HFFc6 (cell line): Measurements from ENCODE around the gene EPB41L5. TPM values are rescaled to one million over a fixed set of nuclear protein-coding genes. Genes with fewer than 3 reads are reported as not detected.
"Not testable (repeated sequence)": the region's sequence is repeated elsewhere in the genome, so short reads cannot be mapped to it uniquely, and the experiment has no call there.

Experiments used
- DNase-seq: peaks from one replicate; pipeline ENCODE4 v3.0.0-alpha.2; 2018
- H3K27ac Mint-ChIP-seq: 2 replicates; pipeline ENCODE4 v1.8.0; 2020; ENCODE audit warnings: mild to moderate bottlenecking, mixed read lengths
- H3K27me3 Mint-ChIP-seq: 2 replicates; pipeline ENCODE4 v1.8.0; 2021; ENCODE audit warnings: mild to moderate bottlenecking, moderate library complexity, mixed read lengths; ENCODE audit not compliant: insufficient read depth
- H3K36me3 Mint-ChIP-seq: 2 replicates; pipeline ENCODE4 v1.8.0; 2021; ENCODE audit warnings: low read depth, mixed read lengths
- H3K4me1 Mint-ChIP-seq: 2 replicates; pipeline ENCODE4 v1.8.0; 2020; ENCODE audit warnings: low read depth, mixed read lengths
- H3K4me3 Mint-ChIP-seq: 2 replicates; pipeline ENCODE4 v1.8.0; 2020; ENCODE audit warnings: mild to moderate bottlenecking, moderate library complexity, mixed read lengths
- H3K9me3 Mint-ChIP-seq: 2 replicates; pipeline ENCODE4 v1.8.0; 2020; ENCODE audit warnings: mild to moderate bottlenecking, mixed read lengths
- total RNA-seq, 6 experiments: library from RNA; stranded (reverse); fragmentation: NEBNext Ultra II Directional; extraction: Animal tissue kit (Norgen Biotek cat#: 25700); gene quantifications; 2 replicates in 1 of 6; 3 replicates in 5 of 6; pipeline ENCODE4 v1.2.3, GENCODE V29; 2021
- TF ChIP-seq, protein P1 (sequence below): fragments of 200-600 bp; sonication (generic); IDR thresholded peaks from 2 replicates; pipeline ENCODE4 v1.5.0; 2021; ENCODE audit warnings: antibody characterized with exemption, mild to moderate bottlenecking

The EPB41L5 gene
- total RNA-seq, 6 experiments from 2014 or later: 0.63 to 1.3 (median 0.92) TPM

DNA sequence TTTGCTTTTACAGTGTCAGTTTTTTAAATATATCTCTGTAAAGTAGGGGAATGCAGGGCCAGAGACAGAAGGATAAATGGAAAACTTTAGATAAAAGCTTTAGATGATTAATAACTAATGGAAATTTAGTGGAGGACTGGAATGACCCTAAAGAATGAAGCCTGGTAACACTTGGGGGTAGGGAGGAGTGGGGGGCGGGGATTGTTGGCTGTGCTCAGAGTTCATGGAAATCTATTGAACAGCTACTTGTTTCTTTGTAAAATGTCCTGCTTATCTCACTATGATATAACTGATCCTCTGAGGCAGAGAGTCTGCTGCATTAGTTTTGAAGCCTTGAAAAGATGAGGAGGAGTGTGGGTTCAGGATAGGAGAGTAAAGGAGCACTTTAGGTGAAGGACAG, 119.8 kb downstream of the EPB41L5 start:
- H3K9me3 Mint-ChIP-seq: peaks cover 10% of the 10 kb centered on the region; the same call in 1 of the 2 replicates
- TF ChIP-seq, protein P1, sequence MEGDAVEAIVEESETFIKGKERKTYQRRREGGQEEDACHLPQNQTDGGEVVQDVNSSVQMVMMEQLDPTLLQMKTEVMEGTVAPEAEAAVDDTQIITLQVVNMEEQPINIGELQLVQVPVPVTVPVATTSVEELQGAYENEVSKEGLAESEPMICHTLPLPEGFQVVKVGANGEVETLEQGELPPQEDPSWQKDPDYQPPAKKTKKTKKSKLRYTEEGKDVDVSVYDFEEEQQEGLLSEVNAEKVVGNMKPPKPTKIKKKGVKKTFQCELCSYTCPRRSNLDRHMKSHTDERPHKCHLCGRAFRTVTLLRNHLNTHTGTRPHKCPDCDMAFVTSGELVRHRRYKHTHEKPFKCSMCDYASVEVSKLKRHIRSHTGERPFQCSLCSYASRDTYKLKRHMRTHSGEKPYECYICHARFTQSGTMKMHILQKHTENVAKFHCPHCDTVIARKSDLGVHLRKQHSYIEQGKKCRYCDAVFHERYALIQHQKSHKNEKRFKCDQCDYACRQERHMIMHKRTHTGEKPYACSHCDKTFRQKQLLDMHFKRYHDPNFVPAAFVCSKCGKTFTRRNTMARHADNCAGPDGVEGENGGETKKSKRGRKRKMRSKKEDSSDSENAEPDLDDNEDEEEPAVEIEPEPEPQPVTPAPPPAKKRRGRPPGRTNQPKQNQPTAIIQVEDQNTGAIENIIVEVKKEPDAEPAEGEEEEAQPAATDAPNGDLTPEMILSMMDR: no peak
- H3K4me1 Mint-ChIP-seq: peaks cover 39% of the 10 kb centered on the region
- peak overlapping the region; percentile 14; the same call in 1 of the 2 replicates for H3K27ac Mint-ChIP-seq
- no peak for DNase-seq
- peaks cover 11% of the 10 kb centered on the region; the same call in 1 of the 2 replicates for H3K36me3 Mint-ChIP-seq
- peak overlapping the region; percentile 38; the same call in 1 of the 2 replicates for H3K4me3 Mint-ChIP-seq
- peaks cover 10% of the 10 kb centered on the region for H3K27me3 Mint-ChIP-seq

DNA sequence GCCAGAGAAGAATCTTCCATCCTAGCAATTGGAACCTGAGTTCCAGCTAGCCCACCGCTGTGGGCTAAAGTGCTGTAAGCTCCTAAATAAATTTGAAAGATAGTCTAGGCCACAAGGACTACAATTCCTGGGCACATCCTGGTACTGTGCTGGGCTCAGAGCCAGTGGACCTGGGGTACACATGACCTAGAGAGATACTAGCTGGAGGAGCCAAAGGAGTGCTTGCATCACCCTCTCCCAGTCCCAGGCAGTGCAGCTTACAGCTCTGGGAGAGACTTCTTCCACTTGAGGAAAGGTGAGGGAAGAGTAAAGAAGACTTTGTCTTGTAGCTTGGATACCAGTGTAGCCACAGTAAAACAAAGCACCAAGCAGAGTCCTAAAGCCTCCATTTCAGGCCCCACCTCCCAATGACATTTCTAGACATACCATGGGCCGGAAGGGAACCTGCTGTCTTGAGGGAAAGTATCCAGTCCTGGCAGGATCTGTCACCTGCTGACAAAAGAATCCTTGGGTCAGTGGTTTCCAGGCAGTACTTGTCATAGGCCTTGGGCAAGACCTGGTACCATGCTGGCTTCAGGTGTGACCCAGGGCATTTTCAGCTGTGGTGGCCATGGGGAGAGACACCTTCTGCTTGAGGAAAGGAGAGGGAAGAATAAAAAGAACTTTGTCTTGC, 120.8 kb downstream of the EPB41L5 start:
- no peak for DNase-seq

DNA sequence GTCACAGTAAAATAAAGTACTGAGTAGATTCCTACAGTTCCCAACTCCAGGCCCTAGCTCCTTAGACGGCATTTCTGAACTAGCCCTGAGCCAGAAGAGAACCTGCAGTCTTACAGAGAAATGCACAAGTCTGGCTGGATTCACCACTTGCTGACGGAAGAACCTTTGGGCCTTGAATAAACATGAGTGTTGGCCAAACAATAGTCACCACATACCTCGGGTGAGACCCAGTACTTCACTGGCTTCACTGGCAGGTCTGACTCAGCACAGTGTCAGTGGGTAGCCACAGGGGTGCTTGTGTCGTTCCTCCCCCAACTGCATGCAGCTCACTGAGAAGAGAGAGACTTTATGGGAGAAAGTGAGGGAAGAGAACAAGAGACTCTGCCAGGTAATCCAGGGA, 121.4 kb downstream of the EPB41L5 start:
- peaks cover 12% of the 10 kb centered on the region for H3K27me3 Mint-ChIP-seq
- H3K27ac Mint-ChIP-seq: peak overlapping the region; percentile 10; the same call in 1 of the 2 replicates
- peak overlapping the region; percentile 8 for H3K4me3 Mint-ChIP-seq
- peaks cover 39% of the 10 kb centered on the region for H3K4me1 Mint-ChIP-seq
- DNase-seq: peak; percentile 92
- TF ChIP-seq, protein P1: no peak
- H3K9me3 Mint-ChIP-seq: peaks cover 10% of the 10 kb centered on the region; the same call in 1 of the 2 replicates
- H3K36me3 Mint-ChIP-seq: peaks cover 11% of the 10 kb centered on the region; the same call in 1 of the 2 replicates

More for the DNA sequence above, 120.8 kb downstream of the EPB41L5 start:
- peaks cover 9% of the 10 kb centered on the region for H3K27me3 Mint-ChIP-seq
- H3K9me3 Mint-ChIP-seq: peaks cover 10% of the 10 kb centered on the region; the same call in 1 of the 2 replicates
- H3K36me3 Mint-ChIP-seq: peaks cover 11% of the 10 kb centered on the region; the same call in 1 of the 2 replicates
- peak overlapping the region; percentile 10; the same call in 1 of the 2 replicates for H3K27ac Mint-ChIP-seq
- H3K4me3 Mint-ChIP-seq: peak overlapping the region; percentile 8; the same call in 1 of the 2 replicates
- peaks cover 39% of the 10 kb centered on the region for H3K4me1 Mint-ChIP-seq
- TF ChIP-seq, protein P1: no peak

DNA sequence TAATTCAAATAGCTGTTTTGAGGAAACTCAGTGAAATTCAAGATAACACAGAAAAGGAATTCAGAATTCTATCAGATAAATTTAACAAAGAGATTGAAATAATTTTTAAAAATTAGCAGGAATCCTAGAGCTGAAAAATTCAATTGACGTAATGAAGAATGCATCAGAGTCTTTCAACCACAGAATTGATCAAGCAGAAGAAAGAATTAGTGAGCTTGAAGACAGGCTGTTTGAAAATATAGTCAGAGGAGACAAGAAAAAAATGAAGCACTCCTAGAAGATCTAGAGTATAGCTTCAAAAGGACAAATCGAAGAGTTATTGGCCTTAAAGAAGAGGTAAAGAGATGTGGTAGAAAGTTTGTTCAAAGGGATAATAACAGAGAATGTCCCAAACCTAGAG, 122.1 kb downstream of the EPB41L5 start:
- H3K9me3 Mint-ChIP-seq: peaks cover 10% of the 10 kb centered on the region; the same call in 1 of the 2 replicates
- not testable (repeated sequence) for DNase-seq, H3K4me3 Mint-ChIP-seq, H3K27ac Mint-ChIP-seq
- H3K4me1 Mint-ChIP-seq: peaks cover 39% of the 10 kb centered on the region
- peaks cover 12% of the 10 kb centered on the region for H3K27me3 Mint-ChIP-seq
- H3K36me3 Mint-ChIP-seq: peaks cover 11% of the 10 kb centered on the region; the same call in 1 of the 2 replicates

DNA sequence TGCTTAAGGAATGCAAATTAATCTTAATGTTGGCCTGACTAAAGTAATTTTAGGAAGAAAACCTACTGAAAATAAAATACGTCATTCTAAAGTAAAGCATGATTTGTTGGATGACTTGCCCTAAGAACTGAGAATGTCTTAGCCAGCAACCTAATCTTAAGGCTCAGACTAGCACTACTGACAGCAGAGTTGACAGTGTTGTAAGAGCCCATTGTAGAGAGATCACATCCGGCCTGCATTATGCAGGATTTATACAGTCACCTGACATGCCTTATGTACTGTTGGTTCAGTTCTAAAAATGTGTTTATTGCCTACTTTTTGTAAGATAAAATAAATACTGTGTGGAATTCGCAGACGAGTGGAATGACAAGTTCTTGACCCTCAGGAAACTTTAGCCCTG, 128.0 kb downstream of the EPB41L5 start:
- Mint-ChIP-seq H3K36me3 (no peaks in the 10 kb centered on the region), H3K27ac (no peak overlapping the region), H3K4me3 (no peak overlapping the region), H3K27me3 (peaks cover 16% of the 10 kb centered on the region), H3K9me3 (no peaks in the 10 kb centered on the region), H3K4me1 (no peaks in the 10 kb centered on the region)
- TF ChIP-seq, protein P1: no peak
- DNase-seq: no peak
